ENCODE results near the gene CDH13.

GRCh38 chr16:82658796-82659195 lies 32.0 kb downstream of the CDH13 start:
- TF ChIP-seq CTCF (IDR thresholded peaks at IDR 0.05) (no peak), POLR2A (IDR thresholded peaks at IDR 0.05; ENCODE audit: low read depth) (no peak), POLR2AphosphoS5 (IDR thresholded peaks at IDR 0.05) (no peak)

Data from esophagus muscularis mucosa (tissue), 3 donors.